ENCODE results near the gene CFAP61. TPM values are rescaled to one million over a fixed set of nuclear protein-coding genes. Genes with fewer than 3 reads are reported as not detected.

The CFAP61 gene
- total and polyA plus RNA-seq, 3 experiments from 2014 or later = not detected

DNA sequence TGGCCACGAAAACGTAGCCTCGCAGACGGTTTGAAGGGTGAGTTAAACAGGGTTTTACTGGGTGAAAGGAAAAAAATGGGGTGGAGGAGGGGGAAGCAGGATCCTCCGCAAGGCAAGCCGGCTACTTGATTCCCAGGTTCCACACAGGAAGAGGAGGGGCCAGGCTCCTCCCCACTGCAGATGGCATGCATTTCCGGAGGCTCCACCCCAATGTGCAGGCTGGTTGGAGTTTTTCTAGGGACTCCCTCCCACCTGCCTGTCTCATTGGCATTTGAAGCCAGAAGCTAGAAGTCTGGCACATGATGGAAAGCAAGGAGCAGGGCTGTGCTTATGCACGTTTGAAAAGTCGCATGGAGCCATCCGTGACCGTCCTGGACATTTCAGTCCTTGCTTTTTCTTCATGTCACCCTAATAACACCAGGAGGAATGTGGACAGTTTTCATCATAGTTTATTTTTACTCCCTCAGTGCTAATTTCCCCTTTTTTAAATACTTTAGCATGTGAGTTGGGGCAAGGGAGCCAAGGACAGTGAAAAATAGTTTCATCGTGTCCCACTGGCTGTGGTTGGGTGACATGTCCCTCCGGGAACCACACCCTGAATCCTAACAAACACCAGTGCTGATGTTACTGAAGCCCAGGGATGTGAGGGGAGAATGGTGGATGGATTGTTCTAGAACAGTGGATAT is 215.5 kb downstream of the CFAP61 start:
- Histone ChIP-seq H3K36me3 (ENCODE audit: insufficient read depth, low read length) (no peaks in the 10 kb centered on the region), H3K27me3 (ENCODE audit: insufficient read depth, low read length, poor library complexity, severe bottlenecking) (no peaks in the 10 kb centered on the region), H3K9me3 (ENCODE audit: low read length) (no peaks in the 10 kb centered on the region), H3K4me1 (ENCODE audit: insufficient read depth, low read length) (no peaks in the 10 kb centered on the region), H3K4me3 (ENCODE audit: low read length) (no peak overlapping the region), H3K27ac (ENCODE audit: low read depth, low read length) (no peak overlapping the region)
- Mint-ChIP-seq H3K4me1 (no peaks in the 10 kb centered on the region), H3K27me3 (peaks cover 3 to 7% of the 10 kb centered on the region in 2 donors), H3K4me3 (no peak overlapping the region), H3K27ac (no peak overlapping the region), H3K36me3 (no peaks in the 10 kb centered on the region), H3K9me3 (no peaks in the 10 kb centered on the region)
- no peak for DNase-seq
- ChIA-PET POLR2A (no interaction called here), CTCF (no interaction called here)

DNA sequence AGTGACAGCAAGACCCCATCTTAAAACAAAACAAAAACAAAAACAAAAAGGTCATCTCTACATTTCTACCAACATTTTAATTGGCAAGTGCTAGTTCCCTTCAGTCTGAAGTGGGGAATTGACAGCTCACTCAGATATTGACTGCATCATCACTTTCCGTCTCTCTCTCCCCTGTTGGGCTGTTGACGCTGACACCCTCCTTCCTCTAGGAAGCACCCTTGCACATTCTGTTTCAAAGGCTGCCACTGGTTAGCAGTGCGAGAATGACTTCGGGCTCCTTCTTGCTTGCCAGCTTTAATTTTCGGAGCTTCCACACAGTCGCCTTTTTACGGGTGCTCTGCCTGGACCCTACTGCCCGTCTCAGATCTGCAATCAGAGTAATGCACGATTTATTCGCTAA is 218.9 kb downstream of the CFAP61 start:
- Mint-ChIP-seq H3K4me3 (no peak overlapping the region), H3K4me1 (no peaks in the 10 kb centered on the region), H3K36me3 (no peaks in the 10 kb centered on the region), H3K27ac (no peak overlapping the region), H3K9me3 (no peaks in the 10 kb centered on the region), H3K27me3 (peaks cover 11 to 15% of the 10 kb centered on the region in 2 donors)
- Histone ChIP-seq H3K9me3 (ENCODE audit: low read length) (no peaks in the 10 kb centered on the region), H3K27me3 (ENCODE audit: insufficient read depth, low read length, poor library complexity, severe bottlenecking) (no peaks in the 10 kb centered on the region), H3K4me1 (ENCODE audit: insufficient read depth, low read length) (no peaks in the 10 kb centered on the region), H3K27ac (ENCODE audit: low read depth, low read length) (no peak overlapping the region), H3K36me3 (ENCODE audit: insufficient read depth, low read length) (no peaks in the 10 kb centered on the region), H3K4me3 (ENCODE audit: low read length) (no peak overlapping the region)
- DNase-seq = no peak
- ChIA-PET CTCF (no interaction called here), POLR2A (no interaction called here)

DNA sequence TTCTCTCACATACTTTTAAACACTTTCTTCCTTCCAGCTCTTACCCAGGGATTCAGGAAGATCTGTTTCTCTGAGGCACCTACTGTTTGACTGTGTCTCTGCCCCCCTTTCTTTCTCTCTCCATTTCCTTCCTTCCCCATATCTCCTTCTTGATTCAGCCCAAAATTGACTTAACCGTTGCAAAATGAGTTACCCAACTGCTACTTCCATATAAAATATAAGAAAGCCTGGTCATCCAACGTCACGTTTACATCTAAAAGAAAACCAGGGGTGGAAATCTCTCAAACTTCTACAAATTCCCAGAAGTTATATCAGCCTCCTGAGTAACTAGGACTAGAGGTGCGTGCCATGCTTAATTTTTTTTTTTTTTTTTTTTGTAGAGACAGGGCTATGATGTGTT is 220.4 kb downstream of the CFAP61 start:
- no peak for DNase-seq
- ChIA-PET POLR2A (no interaction called here), CTCF (no interaction called here)
- H3K36me3 Mint-ChIP-seq = no peaks in the 10 kb centered on the region
- Histone ChIP-seq H3K4me1 (ENCODE audit: insufficient read depth, low read length) (no peaks in the 10 kb centered on the region), H3K27ac (ENCODE audit: low read depth, low read length) (no peak overlapping the region), H3K36me3 (ENCODE audit: insufficient read depth, low read length) (no peaks in the 10 kb centered on the region), H3K4me3 (ENCODE audit: low read length) (no peak overlapping the region), H3K27me3 (ENCODE audit: insufficient read depth, low read length, poor library complexity, severe bottlenecking) (no peaks in the 10 kb centered on the region), H3K9me3 (ENCODE audit: low read length) (no peaks in the 10 kb centered on the region)
- H3K9me3 Mint-ChIP-seq = no peaks in the 10 kb centered on the region
- H3K27ac Mint-ChIP-seq = no peak overlapping the region
- H3K4me1 Mint-ChIP-seq = no peaks in the 10 kb centered on the region
- no peak overlapping the region for H3K4me3 Mint-ChIP-seq
- peaks cover 14 to 15% of the 10 kb centered on the region in 2 donors for H3K27me3 Mint-ChIP-seq

DNA sequence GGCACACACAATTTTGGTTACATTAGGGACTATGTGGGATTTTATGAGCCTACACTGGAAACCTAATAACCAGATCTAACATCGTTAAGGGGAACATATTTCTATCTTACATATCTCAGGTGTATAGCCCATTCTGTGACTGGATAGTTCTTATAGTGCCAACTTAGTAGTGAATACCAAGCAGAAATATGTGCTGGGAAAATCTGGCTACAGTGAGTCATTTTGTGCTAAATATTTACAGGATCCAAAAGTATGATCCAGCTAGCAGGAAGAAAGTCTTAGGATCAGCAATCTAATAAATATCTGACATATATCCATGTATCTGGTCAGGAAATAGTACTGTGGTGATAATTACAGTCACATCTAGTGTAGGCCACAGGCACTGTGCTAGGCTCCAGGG is 221.0 kb downstream of the CFAP61 start:
- ChIA-PET CTCF (no interaction called here), POLR2A (no interaction called here)
- Histone ChIP-seq H3K27ac (ENCODE audit: low read depth, low read length) (no peak overlapping the region), H3K4me3 (ENCODE audit: low read length) (no peak overlapping the region), H3K27me3 (ENCODE audit: insufficient read depth, low read length, poor library complexity, severe bottlenecking) (no peaks in the 10 kb centered on the region), H3K4me1 (ENCODE audit: insufficient read depth, low read length) (no peaks in the 10 kb centered on the region), H3K9me3 (ENCODE audit: low read length) (no peaks in the 10 kb centered on the region), H3K36me3 (ENCODE audit: insufficient read depth, low read length) (no peaks in the 10 kb centered on the region)
- Mint-ChIP-seq H3K36me3 (no peaks in the 10 kb centered on the region), H3K9me3 (no peaks in the 10 kb centered on the region), H3K27ac (peak overlapping the region in 1 of 8 donors; percentile 58), H3K27me3 (peaks cover 14 to 21% of the 10 kb centered on the region in 2 donors), H3K4me1 (no peaks in the 10 kb centered on the region), H3K4me3 (no peak overlapping the region)
- no peak for DNase-seq

DNA sequence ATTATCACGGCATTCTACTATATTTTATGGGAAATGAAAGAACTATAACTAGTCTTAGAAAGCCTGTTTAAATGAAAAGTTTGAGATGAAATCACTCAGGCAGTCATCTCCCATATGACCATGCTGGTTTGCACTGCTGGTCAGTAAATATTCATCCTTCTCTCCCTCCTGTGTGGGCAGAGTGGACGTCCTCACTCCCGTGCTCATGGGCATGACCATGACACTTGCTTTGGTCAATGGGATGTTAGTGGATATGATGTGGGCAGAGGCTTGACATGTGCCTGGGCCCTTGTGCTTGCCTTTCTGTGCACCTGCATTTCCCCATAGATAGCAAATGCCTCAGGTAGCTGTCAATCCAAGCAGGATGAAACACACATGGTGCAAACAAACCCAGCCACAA is 222.5 kb downstream of the CFAP61 start:
- ChIA-PET CTCF (no interaction called here), POLR2A (no interaction called here)
- Mint-ChIP-seq H3K9me3 (no peaks in the 10 kb centered on the region), H3K4me3 (no peak overlapping the region), H3K27ac (no peak overlapping the region), H3K4me1 (no peaks in the 10 kb centered on the region), H3K27me3 (peaks cover 17 to 22% of the 10 kb centered on the region in 2 donors), H3K36me3 (no peaks in the 10 kb centered on the region)
- Histone ChIP-seq H3K36me3 (ENCODE audit: insufficient read depth, low read length) (no peaks in the 10 kb centered on the region), H3K27ac (ENCODE audit: low read depth, low read length) (no peak overlapping the region), H3K9me3 (ENCODE audit: low read length) (no peaks in the 10 kb centered on the region), H3K4me1 (ENCODE audit: insufficient read depth, low read length) (no peaks in the 10 kb centered on the region), H3K4me3 (ENCODE audit: low read length) (no peak overlapping the region), H3K27me3 (ENCODE audit: insufficient read depth, low read length, poor library complexity, severe bottlenecking) (no peaks in the 10 kb centered on the region)
- no peak for DNase-seq

DNA sequence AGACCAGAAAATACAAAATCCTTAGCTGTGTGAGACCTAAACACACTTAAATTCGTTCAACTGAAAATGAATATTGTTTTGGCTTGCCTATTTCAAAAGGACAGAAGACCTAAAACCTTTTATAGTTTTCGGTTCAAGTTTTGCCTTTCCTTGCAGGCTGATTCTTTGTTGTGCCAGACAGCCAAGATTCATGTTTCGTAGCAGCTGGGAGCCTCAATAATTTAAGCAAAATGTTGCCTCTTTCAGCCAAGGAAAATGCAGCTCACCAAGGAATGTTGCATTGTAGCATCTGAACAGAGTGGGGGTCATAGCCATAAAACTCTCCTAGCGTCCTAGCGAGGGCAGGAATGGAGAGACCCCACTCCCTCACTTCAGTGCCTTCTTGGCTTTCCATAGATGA is 223.3 kb downstream of the CFAP61 start:
- no peak for DNase-seq
- H3K27me3 Mint-ChIP-seq = peaks cover 17 to 22% of the 10 kb centered on the region in 2 donors
- no peaks in the 10 kb centered on the region for H3K36me3 Mint-ChIP-seq
- no peak overlapping the region for H3K27ac Mint-ChIP-seq
- peaks cover 0 to under 1% (median 0%) of the 10 kb centered on the region in 5 donors for H3K9me3 Mint-ChIP-seq
- Histone ChIP-seq H3K36me3 (ENCODE audit: insufficient read depth, low read length) (no peaks in the 10 kb centered on the region), H3K27me3 (ENCODE audit: insufficient read depth, low read length, poor library complexity, severe bottlenecking) (no peaks in the 10 kb centered on the region), H3K4me3 (ENCODE audit: low read length) (no peak overlapping the region), H3K4me1 (ENCODE audit: insufficient read depth, low read length) (no peaks in the 10 kb centered on the region), H3K27ac (ENCODE audit: low read depth, low read length) (no peak overlapping the region), H3K9me3 (ENCODE audit: low read length) (no peaks in the 10 kb centered on the region)
- CTCF ChIA-PET = no interaction called here
- H3K4me3 Mint-ChIP-seq = no peak overlapping the region
- no peaks in the 10 kb centered on the region for H3K4me1 Mint-ChIP-seq
- POLR2A ChIA-PET = no interaction called here

DNA sequence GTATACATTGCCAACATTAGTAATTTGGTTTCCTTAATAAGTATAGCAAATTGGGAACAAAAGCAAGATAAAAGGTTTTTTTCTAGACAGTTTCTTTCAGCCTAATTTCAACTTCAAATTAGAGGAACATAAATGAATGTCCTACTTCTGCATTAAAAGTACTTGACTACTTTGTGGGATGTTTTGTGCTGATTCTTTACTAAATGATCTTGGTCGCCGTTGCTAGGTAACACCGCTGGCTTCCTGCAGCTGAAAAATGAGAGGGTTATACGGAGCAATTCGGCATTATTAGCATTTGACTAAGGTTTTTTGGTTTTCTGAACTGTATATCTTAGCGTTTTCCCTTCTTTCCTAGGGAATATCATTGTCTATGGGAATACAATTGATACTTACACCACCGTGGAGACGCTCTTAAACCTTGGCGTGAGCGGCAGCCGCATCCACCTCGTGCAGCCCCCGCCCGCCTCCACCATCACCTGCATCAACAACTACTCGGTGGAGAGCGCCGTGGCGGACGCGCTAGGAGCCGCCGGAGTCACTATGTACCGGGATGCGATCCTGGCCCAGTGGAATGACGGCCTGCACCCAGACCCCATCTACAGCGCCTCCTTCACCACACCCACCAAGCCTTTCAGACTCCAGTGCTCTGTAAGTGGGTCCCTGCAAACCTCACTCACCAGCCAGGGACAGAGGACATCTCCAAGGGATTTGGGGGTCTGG is 224.6 kb downstream of the CFAP61 start:
- Histone ChIP-seq H3K27me3 (ENCODE audit: insufficient read depth, low read length, poor library complexity, severe bottlenecking) (no peaks in the 10 kb centered on the region), H3K27ac (ENCODE audit: low read depth, low read length) (no peak overlapping the region), H3K36me3 (ENCODE audit: insufficient read depth, low read length) (no peaks in the 10 kb centered on the region), H3K4me3 (ENCODE audit: low read length) (no peak overlapping the region), H3K9me3 (ENCODE audit: low read length) (no peaks in the 10 kb centered on the region), H3K4me1 (ENCODE audit: insufficient read depth, low read length) (no peaks in the 10 kb centered on the region)
- Mint-ChIP-seq H3K9me3 (peaks cover 0 to 2% (median 0%) of the 10 kb centered on the region in 5 donors), H3K27me3 (peaks cover 17 to 22% of the 10 kb centered on the region in 2 donors), H3K4me3 (peak overlapping the region in 2 of 7 donors; percentile 26 to 38), H3K27ac (no peak overlapping the region), H3K4me1 (no peaks in the 10 kb centered on the region), H3K36me3 (no peaks in the 10 kb centered on the region)
- ChIA-PET CTCF (no interaction called here), POLR2A (no interaction called here)
- no peak for DNase-seq

DNA sequence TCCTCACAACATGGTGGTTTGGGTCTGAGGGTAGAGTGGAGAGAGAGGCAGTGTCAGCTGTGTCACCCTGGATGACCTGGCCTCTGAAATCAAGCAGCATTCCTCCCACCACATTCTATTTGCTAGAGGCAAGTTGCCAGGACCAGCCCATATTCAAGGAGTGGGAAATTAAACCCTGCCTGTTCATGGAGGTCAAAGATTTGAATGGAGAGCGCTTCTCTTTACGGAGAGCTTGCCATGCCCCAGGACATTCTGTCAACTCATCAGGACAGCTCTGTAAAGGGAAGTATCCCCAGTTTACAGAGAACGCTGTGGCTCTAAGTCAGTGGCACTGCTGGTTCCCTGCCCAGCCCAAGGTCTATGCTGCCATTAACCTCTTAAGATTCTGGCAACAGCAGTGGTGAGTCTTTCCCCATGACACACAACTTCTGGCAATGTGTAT is 225.6 kb downstream of the CFAP61 start:
- Histone ChIP-seq H3K27ac (ENCODE audit: low read depth, low read length) (no peak overlapping the region), H3K27me3 (ENCODE audit: insufficient read depth, low read length, poor library complexity, severe bottlenecking) (no peaks in the 10 kb centered on the region), H3K4me1 (ENCODE audit: insufficient read depth, low read length) (no peaks in the 10 kb centered on the region), H3K36me3 (ENCODE audit: insufficient read depth, low read length) (no peaks in the 10 kb centered on the region), H3K4me3 (ENCODE audit: low read length) (no peak overlapping the region), H3K9me3 (ENCODE audit: low read length) (no peaks in the 10 kb centered on the region)
- no peak for DNase-seq
- ChIA-PET POLR2A (no interaction called here), CTCF (no interaction called here)
- Mint-ChIP-seq H3K36me3 (no peaks in the 10 kb centered on the region), H3K9me3 (peaks cover 0 to 2% (median 0%) of the 10 kb centered on the region in 5 donors), H3K4me1 (no peaks in the 10 kb centered on the region), H3K4me3 (no peak overlapping the region), H3K27ac (no peak overlapping the region), H3K27me3 (peaks cover 14 to 22% of the 10 kb centered on the region in 2 donors)
